Omental fat pad (tissue), 4 donors: ENCODE results near the gene NTRK3. TPM values are rescaled to one million over a fixed set of nuclear protein-coding genes. Genes with fewer than 3 reads are reported as not detected.

ENCODE experiments used
- ATAC-seq: fragments of 150-250 bp; one replicate; pipeline ENCODE4 v1.9.1; 2016; ENCODE audit warnings: mild to moderate bottlenecking, moderate library complexity; ENCODE audit not compliant: low FRiP score
- DNase-seq: peaks from one replicate; pipeline ENCODE4 v3.0.0-alpha.2; 2019; ENCODE audit warnings: low spot score
- total RNA-seq, 4 donors: library from RNA; depleted of rRNA; stranded (reverse); fragments of >200 nt; gene quantifications; one replicate each; pipeline ENCODE4 v1.1.0, GENCODE V29; 2016
- TF ChIP-seq, protein P1 (sequence below), 3 donors: fragments of 450-650 bp; IDR thresholded peaks; one replicate each; pipeline ENCODE4 v1.5.1; 2016 to 2017; ENCODE audit warnings: antibody characterized with exemption in 3 of 3, mild to moderate bottlenecking in 3 of 3, moderate library complexity in 2 of 3

The NTRK3 gene
- total RNA-seq, 4 donors from 2014 or later, result 0.75 to 5.2 (median 3.6) TPM

- DNase-seq (no peak), ATAC-seq (no peak)
- TF ChIP-seq, protein P1, sequence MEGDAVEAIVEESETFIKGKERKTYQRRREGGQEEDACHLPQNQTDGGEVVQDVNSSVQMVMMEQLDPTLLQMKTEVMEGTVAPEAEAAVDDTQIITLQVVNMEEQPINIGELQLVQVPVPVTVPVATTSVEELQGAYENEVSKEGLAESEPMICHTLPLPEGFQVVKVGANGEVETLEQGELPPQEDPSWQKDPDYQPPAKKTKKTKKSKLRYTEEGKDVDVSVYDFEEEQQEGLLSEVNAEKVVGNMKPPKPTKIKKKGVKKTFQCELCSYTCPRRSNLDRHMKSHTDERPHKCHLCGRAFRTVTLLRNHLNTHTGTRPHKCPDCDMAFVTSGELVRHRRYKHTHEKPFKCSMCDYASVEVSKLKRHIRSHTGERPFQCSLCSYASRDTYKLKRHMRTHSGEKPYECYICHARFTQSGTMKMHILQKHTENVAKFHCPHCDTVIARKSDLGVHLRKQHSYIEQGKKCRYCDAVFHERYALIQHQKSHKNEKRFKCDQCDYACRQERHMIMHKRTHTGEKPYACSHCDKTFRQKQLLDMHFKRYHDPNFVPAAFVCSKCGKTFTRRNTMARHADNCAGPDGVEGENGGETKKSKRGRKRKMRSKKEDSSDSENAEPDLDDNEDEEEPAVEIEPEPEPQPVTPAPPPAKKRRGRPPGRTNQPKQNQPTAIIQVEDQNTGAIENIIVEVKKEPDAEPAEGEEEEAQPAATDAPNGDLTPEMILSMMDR (IDR thresholded peaks at IDR 0.05), result no peak
Measured at GRCh38 chr15:88003541-88004327, 252.8 kb downstream of the NTRK3 start.

GRCh38 chr15:88002706-88003105, 253.8 kb downstream of the NTRK3 start:
- ATAC-seq, result no peak
- no peak for DNase-seq
- TF ChIP-seq, protein P1 (IDR thresholded peaks at IDR 0.05), result no peak

GRCh38 chr15:87998630-87999029, 257.9 kb downstream of the NTRK3 start:
- TF ChIP-seq, protein P1 (IDR thresholded peaks at IDR 0.05), result no peak
- DNase-seq (no peak), ATAC-seq (no peak)

- TF ChIP-seq, protein P1 (IDR thresholded peaks at IDR 0.05), result no peak
- ATAC-seq (no peak), DNase-seq (no peak)
Measured at GRCh38 chr15:87986776-87987175, 269.8 kb downstream of the NTRK3 start.

GRCh38 chr15:87985451-87985850, 271.1 kb downstream of the NTRK3 start:
- ATAC-seq, result no peak
- TF ChIP-seq, protein P1 (IDR thresholded peaks at IDR 0.05), result no peak
- no peak for DNase-seq

DNA sequence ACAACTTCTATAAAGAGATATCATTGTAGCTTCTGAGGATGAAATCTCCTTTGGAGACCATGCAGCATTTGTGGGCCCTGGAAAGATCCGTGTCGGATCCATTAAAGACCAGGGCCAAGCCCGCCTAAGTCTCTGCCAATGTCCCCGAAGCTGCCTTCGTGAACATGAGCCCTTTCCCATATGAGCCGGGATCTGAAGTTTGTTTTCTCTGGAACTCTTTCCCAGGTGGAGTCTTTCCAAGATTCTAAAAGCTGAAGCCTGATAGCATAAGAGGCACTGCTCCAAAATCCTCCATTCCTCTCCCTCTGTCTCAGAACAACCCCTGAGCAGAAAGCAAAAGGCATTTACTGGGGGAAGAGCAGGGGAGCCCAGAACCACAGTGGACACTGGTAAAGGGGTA, 274.6 kb downstream of the NTRK3 start:
- ATAC-seq, result no peak
- TF ChIP-seq, protein P1 (IDR thresholded peaks at IDR 0.05), result no peak
- DNase-seq, result no peak

DNA sequence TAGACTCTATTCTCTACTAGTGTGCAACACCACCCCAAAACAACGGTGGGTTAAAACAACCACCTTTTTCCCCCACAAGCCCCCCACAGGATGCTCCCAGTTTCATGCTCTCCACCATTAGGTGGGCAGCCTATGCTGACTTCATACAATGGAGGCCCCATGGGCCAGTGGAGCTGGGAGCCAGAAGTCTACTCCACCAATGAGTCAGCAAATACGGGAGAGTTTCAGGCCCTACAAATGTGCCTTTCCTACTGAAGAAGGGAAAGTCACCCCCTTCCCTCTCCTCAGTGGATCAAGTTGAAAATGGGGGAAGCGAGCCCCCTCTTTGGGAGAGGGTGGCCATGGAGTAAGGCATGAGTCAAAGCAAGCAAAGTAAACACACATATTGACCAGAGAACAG, 278.6 kb downstream of the NTRK3 start:
- DNase-seq (no peak), ATAC-seq (no peak)
- TF ChIP-seq, protein P1 (IDR thresholded peaks at IDR 0.05), result no peak
